CD14-positive monocyte (primary cell): ENCODE data around the gene PRKCA. TPM values are rescaled to one million over a fixed set of nuclear protein-coding genes. Genes with fewer than 3 reads are reported as not detected.

Source experiments
- DNase-seq, 3 donors: peaks; one replicate each; pipeline ENCODE4 v3.0.0-alpha.2; 2011 to 2022
- H2AFZ ChIP-seq: 2 replicates; pipeline ENCODE4 v1.6.0; 2012; ENCODE audit warnings: mild to moderate bottlenecking, low read depth, low read length, inconsistent platforms; ENCODE audit not compliant: insufficient read depth, poor library complexity, severe bottlenecking
- H3K27ac ChIP-seq, 2 donors: 1 replicate in 1 of 2; 2 replicates in 1 of 2; pipeline ENCODE4 v1.5.1; 2012 to 2013; ENCODE audit warnings: low read length in 2 of 2, control low read depth in 1 of 2, inconsistent platforms in 1 of 2, low read depth in 1 of 2, mild to moderate bottlenecking in 1 of 2
- H3K27me3 ChIP-seq, 2 donors: one replicate each; pipeline versions ENCODE4 v1.6.0 to v1.6.1; 2011 to 2013; ENCODE audit warnings: low read length in 2 of 2; ENCODE audit not compliant: control insufficient read depth in 2 of 2, insufficient read depth in 2 of 2
- H3K36me3 ChIP-seq, 2 donors: replicated peaks in 1 of 2; 1 replicate in 1 of 2; 2 replicates in 1 of 2; pipeline versions ENCODE4 v1.5.1 to v1.6.1; 2012 to 2013; ENCODE audit warnings: low read length in 2 of 2, control low read depth in 1 of 2, inconsistent platforms in 1 of 2, mild to moderate bottlenecking in 1 of 2; ENCODE audit not compliant: insufficient read depth in 2 of 2, control insufficient read depth in 1 of 2
- H3K4me1 ChIP-seq, 2 donors: 1 replicate in 1 of 2; 2 replicates in 1 of 2; pipeline versions ENCODE4 v1.5.1 to v1.6.1; 2012 to 2013; ENCODE audit warnings: low read length in 2 of 2, control low read depth in 1 of 2, inconsistent platforms in 1 of 2, mild to moderate bottlenecking in 1 of 2, moderate library complexity in 1 of 2; ENCODE audit not compliant: insufficient read depth in 2 of 2, control insufficient read depth in 1 of 2
- H3K4me2 ChIP-seq: replicated peaks from 2 replicates; pipeline ENCODE3; 2012; ENCODE audit warnings: low read length, moderate library complexity, mild to moderate bottlenecking; ENCODE audit not compliant: poor library complexity, severe bottlenecking; ENCODE audit errors: extremely low read depth
- H3K4me3 ChIP-seq, 3 experiments: fragments of 200-600 bp in 1 of 3; sonication (generic) in 1 of 3; replicated peaks in 1 of 3; 1 replicate in 2 of 3; 2 replicates in 1 of 3; pipeline ENCODE4 v1.5.1; 2011 to 2013; ENCODE audit warnings: low read length in 3 of 3, mild to moderate bottlenecking in 3 of 3, control low read depth in 2 of 3, low read depth in 2 of 3, inconsistent platforms in 1 of 3, moderate library complexity in 1 of 3
- H3K79me2 ChIP-seq: 2 replicates; pipeline ENCODE4 v1.6.0; 2012; ENCODE audit warnings: mild to moderate bottlenecking, control low read depth, inconsistent platforms, low read length, moderate library complexity; ENCODE audit not compliant: insufficient read depth
- H3K9ac ChIP-seq: 2 replicates; pipeline ENCODE4 v1.6.0; 2017; ENCODE audit warnings: low read length, mild to moderate bottlenecking; ENCODE audit not compliant: insufficient read depth, poor library complexity, severe bottlenecking
- H3K9me3 ChIP-seq, 2 donors: replicated peaks in 1 of 2; 1 replicate in 1 of 2; 2 replicates in 1 of 2; pipeline versions ENCODE4 v1.5.1 to v1.6.1; 2012 to 2013; ENCODE audit warnings: low read length in 2 of 2, control low read depth in 1 of 2; ENCODE audit not compliant: control insufficient read depth in 1 of 2, insufficient read depth in 1 of 2
- H4K20me1 ChIP-seq: 2 replicates; pipeline ENCODE4 v1.6.0; 2012; ENCODE audit warnings: mild to moderate bottlenecking, low read length, control low read depth, moderate library complexity; ENCODE audit not compliant: insufficient read depth
- H3K27ac Mint-ChIP-seq, 7 donors: one replicate each; pipeline ENCODE4 v1.8.0; 2020; ENCODE audit warnings: mild to moderate bottlenecking in 7 of 7, mixed read lengths in 7 of 7, moderate library complexity in 6 of 7, inconsistent platforms in 2 of 7
- H3K27me3 Mint-ChIP-seq, 3 donors: one replicate each; pipeline ENCODE4 v1.8.0; 2021 to 2022; ENCODE audit warnings: low read depth in 3 of 3, mild to moderate bottlenecking in 3 of 3, mixed read lengths in 3 of 3, moderate library complexity in 3 of 3, inconsistent platforms in 1 of 3
- H3K36me3 Mint-ChIP-seq, 2 donors: one replicate each; pipeline ENCODE4 v1.8.0; 2020; ENCODE audit warnings: mixed read lengths in 2 of 2, inconsistent platforms in 1 of 2, mild to moderate bottlenecking in 1 of 2
- H3K4me1 Mint-ChIP-seq: one replicate; pipeline ENCODE4 v1.8.0; 2020; ENCODE audit warnings: mild to moderate bottlenecking, mixed read lengths
- H3K4me3 Mint-ChIP-seq, 2 donors: one replicate each; pipeline ENCODE4 v1.8.0; 2020; ENCODE audit warnings: mild to moderate bottlenecking in 2 of 2, mixed read lengths in 2 of 2, moderate library complexity in 1 of 2
- H3K9me3 Mint-ChIP-seq, 7 donors: one replicate each; pipeline ENCODE4 v1.8.0; 2020 to 2022; ENCODE audit warnings: mixed read lengths in 7 of 7, mild to moderate bottlenecking in 6 of 7, moderate library complexity in 6 of 7, inconsistent platforms in 2 of 7
- CTCF ChIP-seq: fragments of 200-600 bp; IDR thresholded peaks from one replicate; pipeline ENCODE4 v1.8.0; 2022; ENCODE audit warnings: antibody characterized with exemption, mild to moderate bottlenecking
- WGBS: methylation state at CpG from one replicate; pipeline ENCODE4 v1.1.5; 2013; ENCODE audit warnings: missing lambda C conversion rate; ENCODE audit not compliant: insufficient coverage; 5-methylcytosine and 5-hydroxymethylcytosine counted together
- intact Hi-C, 2 donors: fragments of 100-400 bp; cut with micrococcal nuclease; formaldehyde crosslinking; loops; one replicate each; pipeline versions ENCODE4 v1.15.0 to v1.15.1; 2023
- polyA plus RNA-seq, 3 donors: library from polyadenylated mRNA; depleted of rRNA in 1 of 3; unstranded in 2 of 3; stranded (reverse) in 1 of 3; fragments of 300-500 nt in 2 of 3; fragments of >200 nt in 1 of 3; fragmentation: Illumina TruSeq in 2 of 3; gene quantifications; 1 replicate in 2 of 3; 2 replicates in 1 of 3; pipeline ENCODE4 v1.2.3, GENCODE V29; 2012 to 2021

PRKCA gene
- polyA plus RNA-seq, 3 donors, result 0.22 to 7.1 (median 0.30) TPM

- H3K4me2 ChIP-seq, result no peak overlapping the region
- Mint-ChIP-seq H3K9me3 (peaks cover 0 to 2% (median 0%) of the 10 kb centered on the region in 7 donors), H3K27ac (no peak overlapping the region), H3K4me3 (no peak overlapping the region), H3K36me3 (peaks cover 17 to 47% of the 10 kb centered on the region in 2 donors), H3K27me3 (peaks cover 2 to 6% (median 2%) of the 10 kb centered on the region in 3 donors), H3K4me1 (peaks cover 5% of the 10 kb centered on the region)
- H3K4me3 ChIP-seq, result no peak overlapping the region
- no peaks in the 10 kb centered on the region for H3K4me1 ChIP-seq
- H3K9ac ChIP-seq, result no peak overlapping the region
- peaks cover 0 to 27% of the 10 kb centered on the region in 2 donors for H3K36me3 ChIP-seq
- H3K27ac ChIP-seq, result no peak overlapping the region
- H4K20me1 ChIP-seq, result no peaks in the 10 kb centered on the region
- no peaks in the 10 kb centered on the region for H3K79me2 ChIP-seq
- WGBS, result 22% methylated on average over 10 of the region's 10 CpGs
- H3K9me3 ChIP-seq, result no peaks in the 10 kb centered on the region
- TF ChIP-seq CTCF, result no peak
- H2AFZ ChIP-seq, result no peak overlapping the region
- intact Hi-C loops, result no loop called here
- no peak for DNase-seq
- no peaks in the 10 kb centered on the region for H3K27me3 ChIP-seq
Observed at GRCh38 chr17:66805567-66805966, 503.2 kb downstream of the PRKCA start.

- Histone ChIP-seq H4K20me1 (no peaks in the 10 kb centered on the region), H3K9me3 (no peaks in the 10 kb centered on the region), H2AFZ (no peak overlapping the region), H3K4me2 (no peak overlapping the region), H3K27me3 (no peaks in the 10 kb centered on the region), H3K4me1 (no peaks in the 10 kb centered on the region), H3K9ac (no peak overlapping the region), H3K4me3 (no peak overlapping the region), H3K79me2 (no peaks in the 10 kb centered on the region), H3K36me3 (peaks cover 0 to 16% of the 10 kb centered on the region in 2 donors), H3K27ac (no peak overlapping the region)
- DNase-seq, result no peak
- peaks cover 13 to 36% of the 10 kb centered on the region in 2 donors for H3K36me3 Mint-ChIP-seq
- WGBS, result 66% methylated on average over 10 of the region's 10 CpGs
- intact Hi-C loops, result no loop called here
- peaks cover 0 to 6% (median 0%) of the 10 kb centered on the region in 7 donors for H3K9me3 Mint-ChIP-seq
- H3K27me3 Mint-ChIP-seq, result peaks cover 2 to 6% (median 2%) of the 10 kb centered on the region in 3 donors
- H3K27ac Mint-ChIP-seq, result no peak overlapping the region
- no peak for TF ChIP-seq CTCF
- no peak overlapping the region for H3K4me3 Mint-ChIP-seq
- peaks cover 5% of the 10 kb centered on the region for H3K4me1 Mint-ChIP-seq
Observed at GRCh38 chr17:66807182-66807581, 504.8 kb downstream of the PRKCA start.
